ENCODE results near the gene F11R. TPM values are rescaled to one million over a fixed set of nuclear protein-coding genes. Genes with fewer than 3 reads are reported as not detected.

The F11R gene
- total and polyA plus RNA-seq, 2 of the 13 experiments (the other 11 are each of a cell fraction or from before 2014, with no cell fraction given), result 95.8 to 105 TPM

- TF ChIP-seq HMG20A (CRISPR knock-in tag; IDR thresholded peaks at IDR 0.05; ENCODE audit: borderline replicate concordance), result peak; percentile 77; the same call in 1 of the 2 replicates
- no peak for TF ChIP-seq RFXAP (CRISPR knock-in tag; IDR thresholded peaks at IDR 0.05; ENCODE audit: borderline replicate concordance)
- TF ChIP-seq ZMYM2 (CRISPR knock-in tag; IDR thresholded peaks at IDR 0.05), result peak; percentile 67; the same call in 1 of the 2 replicates
- peak; percentile 94 for TF ChIP-seq SALL1 (CRISPR knock-in tag; IDR thresholded peaks at IDR 0.05)
- TF ChIP-seq TOE1 (CRISPR knock-in tag; IDR thresholded peaks at IDR 0.05), result no peak
- TF ChIP-seq, protein P1, sequence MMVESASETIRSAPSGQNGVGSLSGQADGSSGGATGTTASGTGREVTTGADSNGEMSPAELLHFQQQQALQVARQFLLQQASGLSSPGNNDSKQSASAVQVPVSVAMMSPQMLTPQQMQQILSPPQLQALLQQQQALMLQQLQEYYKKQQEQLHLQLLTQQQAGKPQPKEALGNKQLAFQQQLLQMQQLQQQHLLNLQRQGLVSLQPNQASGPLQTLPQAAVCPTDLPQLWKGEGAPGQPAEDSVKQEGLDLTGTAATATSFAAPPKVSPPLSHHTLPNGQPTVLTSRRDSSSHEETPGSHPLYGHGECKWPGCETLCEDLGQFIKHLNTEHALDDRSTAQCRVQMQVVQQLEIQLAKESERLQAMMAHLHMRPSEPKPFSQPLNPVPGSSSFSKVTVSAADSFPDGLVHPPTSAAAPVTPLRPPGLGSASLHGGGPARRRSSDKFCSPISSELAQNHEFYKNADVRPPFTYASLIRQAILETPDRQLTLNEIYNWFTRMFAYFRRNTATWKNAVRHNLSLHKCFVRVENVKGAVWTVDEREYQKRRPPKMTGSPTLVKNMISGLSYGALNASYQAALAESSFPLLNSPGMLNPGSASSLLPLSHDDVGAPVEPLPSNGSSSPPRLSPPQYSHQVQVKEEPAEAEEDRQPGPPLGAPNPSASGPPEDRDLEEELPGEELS (CRISPR knock-in tag; IDR thresholded peaks at IDR 0.05), result 0 out of 2 replicates have a peak, but pooled peaks have one; percentile 21
- peak; percentile 68; the same call in 1 of the 2 replicates for TF ChIP-seq TBX2 (CRISPR knock-in tag; IDR thresholded peaks at IDR 0.05; ENCODE audit: borderline replicate concordance)
- TF ChIP-seq NCOA2 (CRISPR knock-in tag; IDR thresholded peaks at IDR 0.05), result peak; percentile 41; the same call in 1 of the 2 replicates
- TF ChIP-seq, protein P2, sequence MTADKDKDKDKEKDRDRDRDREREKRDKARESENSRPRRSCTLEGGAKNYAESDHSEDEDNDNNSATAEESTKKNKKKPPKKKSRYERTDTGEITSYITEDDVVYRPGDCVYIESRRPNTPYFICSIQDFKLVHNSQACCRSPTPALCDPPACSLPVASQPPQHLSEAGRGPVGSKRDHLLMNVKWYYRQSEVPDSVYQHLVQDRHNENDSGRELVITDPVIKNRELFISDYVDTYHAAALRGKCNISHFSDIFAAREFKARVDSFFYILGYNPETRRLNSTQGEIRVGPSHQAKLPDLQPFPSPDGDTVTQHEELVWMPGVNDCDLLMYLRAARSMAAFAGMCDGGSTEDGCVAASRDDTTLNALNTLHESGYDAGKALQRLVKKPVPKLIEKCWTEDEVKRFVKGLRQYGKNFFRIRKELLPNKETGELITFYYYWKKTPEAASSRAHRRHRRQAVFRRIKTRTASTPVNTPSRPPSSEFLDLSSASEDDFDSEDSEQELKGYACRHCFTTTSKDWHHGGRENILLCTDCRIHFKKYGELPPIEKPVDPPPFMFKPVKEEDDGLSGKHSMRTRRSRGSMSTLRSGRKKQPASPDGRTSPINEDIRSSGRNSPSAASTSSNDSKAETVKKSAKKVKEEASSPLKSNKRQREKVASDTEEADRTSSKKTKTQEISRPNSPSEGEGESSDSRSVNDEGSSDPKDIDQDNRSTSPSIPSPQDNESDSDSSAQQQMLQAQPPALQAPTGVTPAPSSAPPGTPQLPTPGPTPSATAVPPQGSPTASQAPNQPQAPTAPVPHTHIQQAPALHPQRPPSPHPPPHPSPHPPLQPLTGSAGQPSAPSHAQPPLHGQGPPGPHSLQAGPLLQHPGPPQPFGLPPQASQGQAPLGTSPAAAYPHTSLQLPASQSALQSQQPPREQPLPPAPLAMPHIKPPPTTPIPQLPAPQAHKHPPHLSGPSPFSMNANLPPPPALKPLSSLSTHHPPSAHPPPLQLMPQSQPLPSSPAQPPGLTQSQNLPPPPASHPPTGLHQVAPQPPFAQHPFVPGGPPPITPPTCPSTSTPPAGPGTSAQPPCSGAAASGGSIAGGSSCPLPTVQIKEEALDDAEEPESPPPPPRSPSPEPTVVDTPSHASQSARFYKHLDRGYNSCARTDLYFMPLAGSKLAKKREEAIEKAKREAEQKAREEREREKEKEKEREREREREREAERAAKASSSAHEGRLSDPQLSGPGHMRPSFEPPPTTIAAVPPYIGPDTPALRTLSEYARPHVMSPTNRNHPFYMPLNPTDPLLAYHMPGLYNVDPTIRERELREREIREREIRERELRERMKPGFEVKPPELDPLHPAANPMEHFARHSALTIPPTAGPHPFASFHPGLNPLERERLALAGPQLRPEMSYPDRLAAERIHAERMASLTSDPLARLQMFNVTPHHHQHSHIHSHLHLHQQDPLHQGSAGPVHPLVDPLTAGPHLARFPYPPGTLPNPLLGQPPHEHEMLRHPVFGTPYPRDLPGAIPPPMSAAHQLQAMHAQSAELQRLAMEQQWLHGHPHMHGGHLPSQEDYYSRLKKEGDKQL (CRISPR knock-in tag; IDR thresholded peaks at IDR 0.05; ENCODE audit: low read depth), result peak; percentile 66; the same call in 1 of the 2 replicates
- peak; percentile 62 for TF ChIP-seq TCF7 (IDR thresholded peaks at IDR 0.05; ENCODE audit: low read depth)
- TF ChIP-seq POGZ (CRISPR knock-in tag; IDR thresholded peaks at IDR 0.05), result peak; percentile 47; the same call in 1 of the 2 replicates
- TF ChIP-seq ZNF770 (CRISPR knock-in tag; IDR thresholded peaks at IDR 0.05), result peak; percentile 95
- TF ChIP-seq AKAP8 (CRISPR knock-in tag; IDR thresholded peaks at IDR 0.05), result no peak
- TF ChIP-seq ZNF460 (CRISPR knock-in tag; IDR thresholded peaks at IDR 0.05; ENCODE audit: borderline replicate concordance), result peak; percentile 48; the same call in 1 of the 2 replicates
Measured at GRCh38 chr1:160978510-160978927, 42.4 kb downstream of the F11R start (continued).

Data from HepG2 (cell line).